HEK293 (cell line): Measurements from ENCODE around the gene CACNG4.

Experiments
- CTCF ChIA-PET: fragments of 350-600 bp; formaldehyde crosslinking; extraction: SDS; loops from one replicate; lab custom pipeline; 2021; ENCODE audit warnings: antibody characterized with exemption; lab: Yijun Ruan, JAX
- POLR2A ChIA-PET: fragments of 300-600 bp; formaldehyde crosslinking; extraction: SDS; loops from one replicate; lab custom pipeline; 2020; ENCODE audit warnings: antibody characterized with exemption, inconsistent platforms; lab: Yijun Ruan, JAX
- H3K27ac ChIP-seq: fragments of 200-500 bp; sonication (Bioruptor generic); 2 replicates; pipeline ENCODE4 v1.5.1; 2014; ENCODE audit warnings: low read depth, low read length, control low read depth, inconsistent platforms; ENCODE audit errors: extremely low read depth
- H3K36me3 ChIP-seq, 2 experiments: fragments of 200-500 bp in 1 of 2; sonication (Bioruptor generic) in 1 of 2; 1 replicate in 1 of 2; 2 replicates in 1 of 2; pipeline ENCODE4 v1.5.1; 2014 to 2017; ENCODE audit warnings: inconsistent platforms in 2 of 2, low read length in 2 of 2; ENCODE audit not compliant: control insufficient read depth in 2 of 2, insufficient read depth in 1 of 2
- H3K4me1 ChIP-seq: fragments of 200-500 bp; sonication (Bioruptor generic); 2 replicates; pipeline ENCODE4 v1.5.1; 2014; ENCODE audit warnings: mild to moderate bottlenecking, low read length, inconsistent platforms; ENCODE audit not compliant: control insufficient read depth, insufficient read depth
- H3K4me3 ChIP-seq: 2 replicates; pipeline ENCODE4 v1.5.1; 2011; ENCODE audit warnings: low read depth, mild to moderate bottlenecking, control low read depth, low read length, moderate library complexity
- H3K9me3 ChIP-seq: fragments of 200-500 bp; sonication (Bioruptor generic); 2 replicates; pipeline ENCODE4 v1.5.1; 2014; ENCODE audit warnings: low read depth, low read length, inconsistent platforms; ENCODE audit not compliant: control insufficient read depth, insufficient read depth
- KLF9 ChIP-seq: fragments of 450-650 bp; formaldehyde crosslinking; IDR thresholded peaks from 2 replicates; pipeline ENCODE4 v1.5.1; 2016; ENCODE audit warnings: missing biosample characterization, missing genetic modification characterization, low read depth
- MYNN ChIP-seq: fragments of 450-650 bp; formaldehyde crosslinking; IDR thresholded peaks from 2 replicates; pipeline ENCODE4 v1.5.1; 2016; ENCODE audit warnings: missing biosample characterization, missing genetic modification characterization, borderline replicate concordance
- PATZ1 ChIP-seq: fragments of 450-650 bp; formaldehyde crosslinking; IDR thresholded peaks from 2 replicates; pipeline ENCODE4 v1.5.1; 2016; ENCODE audit warnings: missing biosample characterization, missing genetic modification characterization
- SP3 ChIP-seq: fragments of 450-650 bp; formaldehyde crosslinking; IDR thresholded peaks from 2 replicates; pipeline ENCODE4 v1.5.1; 2016; ENCODE audit warnings: missing biosample characterization, missing genetic modification characterization
- ZFP69B ChIP-seq: fragments of 450-650 bp; formaldehyde crosslinking; IDR thresholded peaks from 2 replicates; pipeline ENCODE4 v1.5.1; 2016; ENCODE audit warnings: missing biosample characterization, missing genetic modification characterization
- ZNF112 ChIP-seq: fragments of 450-650 bp; formaldehyde crosslinking; IDR thresholded peaks from 2 replicates; pipeline ENCODE4 v1.5.0; 2017; ENCODE audit warnings: missing biosample characterization, missing genetic modification characterization
- ZNF140 ChIP-seq: fragments of 450-650 bp; formaldehyde crosslinking; IDR thresholded peaks from 2 replicates; pipeline ENCODE4 v1.5.1; 2016; ENCODE audit warnings: missing biosample characterization, missing genetic modification characterization
- ZNF157 ChIP-seq: fragments of 450-650 bp; formaldehyde crosslinking; IDR thresholded peaks from 2 replicates; pipeline ENCODE4 v1.5.1; 2016; ENCODE audit warnings: missing biosample characterization, missing genetic modification characterization
- ZNF26 ChIP-seq: fragments of 450-650 bp; formaldehyde crosslinking; IDR thresholded peaks from 2 replicates; pipeline ENCODE4 v1.5.1; 2016; ENCODE audit warnings: missing biosample characterization, missing genetic modification characterization
- ZNF280D ChIP-seq: fragments of 450-650 bp; formaldehyde crosslinking; IDR thresholded peaks from 2 replicates; pipeline ENCODE4 v1.5.1; 2016; ENCODE audit warnings: missing biosample characterization, missing genetic modification characterization
- ZNF37A ChIP-seq: fragments of 450-650 bp; IDR thresholded peaks from 2 replicates; pipeline ENCODE4 v1.5.1; 2018; ENCODE audit warnings: missing biosample characterization, missing genetic modification characterization
- ZNF391 ChIP-seq: fragments of 450-650 bp; formaldehyde crosslinking; IDR thresholded peaks from 2 replicates; pipeline ENCODE4 v1.5.1; 2016; ENCODE audit warnings: low read depth, missing biosample characterization, missing genetic modification characterization, borderline replicate concordance
- ZNF449 ChIP-seq: fragments of 450-650 bp; formaldehyde crosslinking; IDR thresholded peaks from 2 replicates; pipeline ENCODE4 v1.5.1; 2017; ENCODE audit warnings: missing biosample characterization, mild to moderate bottlenecking, missing genetic modification characterization, moderate library complexity
- ZNF473 ChIP-seq: fragments of 450-650 bp; formaldehyde crosslinking; IDR thresholded peaks from 2 replicates; pipeline ENCODE4 v1.5.1; 2017; ENCODE audit warnings: missing biosample characterization, missing genetic modification characterization
- ZNF548 ChIP-seq: fragments of 450-650 bp; formaldehyde crosslinking; IDR thresholded peaks from 2 replicates; pipeline ENCODE4 v1.5.1; 2016; ENCODE audit warnings: missing biosample characterization, missing genetic modification characterization
- ZNF610 ChIP-seq: fragments of 450-650 bp; formaldehyde crosslinking; IDR thresholded peaks from 2 replicates; pipeline ENCODE4 v1.5.1; 2016; ENCODE audit warnings: missing biosample characterization, missing genetic modification characterization, borderline replicate concordance
- ZNF830 ChIP-seq: fragments of 450-650 bp; IDR thresholded peaks from 2 replicates; pipeline ENCODE4 v1.5.0; 2018; ENCODE audit warnings: missing biosample characterization, missing genetic modification characterization, low read depth, mild to moderate bottlenecking, moderate library complexity
- ZXDB ChIP-seq: fragments of 450-650 bp; formaldehyde crosslinking; IDR thresholded peaks from 2 replicates; pipeline ENCODE4 v1.5.1; 2016; ENCODE audit warnings: missing biosample characterization, missing genetic modification characterization
- TF ChIP-seq, protein P1 (sequence below): fragments of 450-650 bp; formaldehyde crosslinking; IDR thresholded peaks from 2 replicates; pipeline ENCODE4 v1.5.1; 2017; ENCODE audit warnings: missing biosample characterization, missing genetic modification characterization
- TF ChIP-seq, protein P2 (sequence below): fragments of 450-650 bp; formaldehyde crosslinking; IDR thresholded peaks from 2 replicates; pipeline ENCODE4 v1.5.1; 2016; ENCODE audit warnings: missing biosample characterization, missing genetic modification characterization

CACNG4 gene

GRCh38 chr17:67018471-67019434 is 54.2 kb downstream of the CACNG4 start:
- CTCF ChIA-PET = no interaction called here
- H3K4me1 ChIP-seq = no peaks in the 10 kb centered on the region
- TF ChIP-seq, protein P1, sequence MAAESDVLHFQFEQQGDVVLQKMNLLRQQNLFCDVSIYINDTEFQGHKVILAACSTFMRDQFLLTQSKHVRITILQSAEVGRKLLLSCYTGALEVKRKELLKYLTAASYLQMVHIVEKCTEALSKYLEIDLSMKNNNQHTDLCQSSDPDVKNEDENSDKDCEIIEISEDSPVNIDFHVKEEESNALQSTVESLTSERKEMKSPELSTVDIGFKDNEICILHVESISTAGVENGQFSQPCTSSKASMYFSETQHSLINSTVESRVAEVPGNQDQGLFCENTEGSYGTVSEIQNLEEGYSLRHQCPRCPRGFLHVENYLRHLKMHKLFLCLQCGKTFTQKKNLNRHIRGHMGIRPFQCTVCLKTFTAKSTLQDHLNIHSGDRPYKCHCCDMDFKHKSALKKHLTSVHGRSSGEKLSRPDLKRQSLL (tag by site-specific recombination) = no peak
- TF ChIP-seq ZXDB (tag by site-specific recombination) (no peak), PATZ1 (tag by site-specific recombination) (no peak), SP3 (no peak), KLF9 (tag by site-specific recombination) (no peak), ZNF112 (tag by site-specific recombination) (no peak), ZNF140 (tag by site-specific recombination) (no peak), ZFP69B (no peak), ZNF830 (tag by site-specific recombination) (no peak), ZNF473 (tag by site-specific recombination) (no peak), ZNF548 (tag by site-specific recombination) (no peak), ZNF610 (tag by site-specific recombination) (no peak), MYNN (tag by site-specific recombination) (no peak), ZNF449 (tag by site-specific recombination) (no peak), ZNF157 (tag by site-specific recombination) (no peak), ZNF391 (tag by site-specific recombination) (no peak), ZNF26 (tag by site-specific recombination) (no peak), ZNF280D (tag by site-specific recombination) (no peak), ZNF37A (tag by site-specific recombination) (no peak)
- TF ChIP-seq, protein P2, sequence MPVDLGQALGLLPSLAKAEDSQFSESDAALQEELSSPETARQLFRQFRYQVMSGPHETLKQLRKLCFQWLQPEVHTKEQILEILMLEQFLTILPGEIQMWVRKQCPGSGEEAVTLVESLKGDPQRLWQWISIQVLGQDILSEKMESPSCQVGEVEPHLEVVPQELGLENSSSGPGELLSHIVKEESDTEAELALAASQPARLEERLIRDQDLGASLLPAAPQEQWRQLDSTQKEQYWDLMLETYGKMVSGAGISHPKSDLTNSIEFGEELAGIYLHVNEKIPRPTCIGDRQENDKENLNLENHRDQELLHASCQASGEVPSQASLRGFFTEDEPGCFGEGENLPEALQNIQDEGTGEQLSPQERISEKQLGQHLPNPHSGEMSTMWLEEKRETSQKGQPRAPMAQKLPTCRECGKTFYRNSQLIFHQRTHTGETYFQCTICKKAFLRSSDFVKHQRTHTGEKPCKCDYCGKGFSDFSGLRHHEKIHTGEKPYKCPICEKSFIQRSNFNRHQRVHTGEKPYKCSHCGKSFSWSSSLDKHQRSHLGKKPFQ (tag by site-specific recombination) = no peak

More at GRCh38 chr17:67018471-67019434, 54.2 kb downstream of the CACNG4 start:
- POLR2A ChIA-PET = no interaction called here
- no peak overlapping the region for H3K4me3 ChIP-seq
- no peaks in the 10 kb centered on the region for H3K9me3 ChIP-seq
- no peaks in the 10 kb centered on the region for H3K36me3 ChIP-seq
- H3K27ac ChIP-seq = no peak overlapping the region
